ENCODE data around the gene THAP8. TPM values are rescaled to one million over a fixed set of nuclear protein-coding genes. Genes with fewer than 3 reads are reported as not detected.

The THAP8 gene
- total and polyA plus RNA-seq, 10 of the 15 experiments (the other 5 are each of a cell fraction or from before 2014, with no cell fraction given) = 0.24 to 4.4 (median 2.6) TPM

DNA sequence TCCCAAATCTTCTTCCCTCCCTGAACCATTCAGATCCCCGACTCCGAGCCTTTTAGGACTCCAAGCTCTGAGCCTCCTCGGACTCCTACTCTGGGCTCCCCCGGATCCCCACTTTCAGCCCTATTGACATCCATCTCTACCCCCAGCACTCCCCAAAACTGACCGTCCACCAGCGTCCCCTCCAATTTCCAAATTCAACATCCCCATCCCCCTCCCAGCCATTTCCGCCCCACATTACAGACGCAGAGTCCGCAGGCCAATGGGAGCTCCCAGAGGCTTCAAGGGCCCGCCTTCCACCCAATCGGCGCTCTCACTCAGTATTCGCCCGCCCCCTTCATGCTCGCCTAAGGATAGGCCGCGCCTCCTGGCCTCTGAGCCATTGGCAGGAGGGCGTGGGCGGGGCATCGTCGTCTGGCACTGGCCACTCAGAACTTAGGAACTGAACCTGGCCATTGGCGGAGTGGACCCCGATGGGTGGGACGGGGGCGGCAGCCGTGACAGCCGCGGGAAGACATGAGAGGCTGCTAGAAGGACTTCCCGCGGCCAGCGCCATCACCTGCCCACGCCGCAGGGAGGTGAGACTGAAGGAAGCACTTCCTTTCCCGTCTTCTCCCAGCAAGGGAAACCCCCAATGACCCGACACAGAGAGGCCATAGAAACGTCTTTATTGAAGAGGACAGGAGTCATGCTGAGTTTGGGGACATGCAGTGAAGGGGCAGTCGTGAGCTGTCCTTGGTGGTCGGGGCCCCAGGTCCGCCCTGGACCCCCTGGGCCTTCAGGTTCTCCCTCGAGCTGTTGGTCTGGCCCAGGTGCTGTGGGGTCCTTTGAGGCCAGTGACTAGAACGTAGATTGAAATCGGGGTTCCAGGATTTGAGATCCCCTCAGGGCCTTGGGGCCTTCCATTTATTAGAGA lies 39.8 kb downstream of the THAP8 start, which contains the start of gene ALKBH6 (continued):
- TF ChIP-seq, protein P1, sequence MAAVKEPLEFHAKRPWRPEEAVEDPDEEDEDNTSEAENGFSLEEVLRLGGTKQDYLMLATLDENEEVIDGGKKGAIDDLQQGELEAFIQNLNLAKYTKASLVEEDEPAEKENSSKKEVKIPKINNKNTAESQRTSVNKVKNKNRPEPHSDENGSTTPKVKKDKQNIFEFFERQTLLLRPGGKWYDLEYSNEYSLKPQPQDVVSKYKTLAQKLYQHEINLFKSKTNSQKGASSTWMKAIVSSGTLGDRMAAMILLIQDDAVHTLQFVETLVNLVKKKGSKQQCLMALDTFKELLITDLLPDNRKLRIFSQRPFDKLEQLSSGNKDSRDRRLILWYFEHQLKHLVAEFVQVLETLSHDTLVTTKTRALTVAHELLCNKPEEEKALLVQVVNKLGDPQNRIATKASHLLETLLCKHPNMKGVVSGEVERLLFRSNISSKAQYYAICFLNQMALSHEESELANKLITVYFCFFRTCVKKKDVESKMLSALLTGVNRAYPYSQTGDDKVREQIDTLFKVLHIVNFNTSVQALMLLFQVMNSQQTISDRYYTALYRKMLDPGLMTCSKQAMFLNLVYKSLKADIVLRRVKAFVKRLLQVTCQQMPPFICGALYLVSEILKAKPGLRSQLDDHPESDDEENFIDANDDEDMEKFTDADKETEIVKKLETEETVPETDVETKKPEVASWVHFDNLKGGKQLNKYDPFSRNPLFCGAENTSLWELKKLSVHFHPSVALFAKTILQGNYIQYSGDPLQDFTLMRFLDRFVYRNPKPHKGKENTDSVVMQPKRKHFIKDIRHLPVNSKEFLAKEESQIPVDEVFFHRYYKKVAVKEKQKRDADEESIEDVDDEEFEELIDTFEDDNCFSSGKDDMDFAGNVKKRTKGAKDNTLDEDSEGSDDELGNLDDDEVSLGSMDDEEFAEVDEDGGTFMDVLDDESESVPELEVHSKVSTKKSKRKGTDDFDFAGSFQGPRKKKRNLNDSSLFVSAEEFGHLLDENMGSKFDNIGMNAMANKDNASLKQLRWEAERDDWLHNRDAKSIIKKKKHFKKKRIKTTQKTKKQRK (IDR thresholded peaks at IDR 0.05; ENCODE audit: low read depth, low read length) = peak; percentile 86
- TF ChIP-seq ZNF622 (IDR thresholded peaks at IDR 0.05) = no peak
- TF ChIP-seq, protein P2, sequence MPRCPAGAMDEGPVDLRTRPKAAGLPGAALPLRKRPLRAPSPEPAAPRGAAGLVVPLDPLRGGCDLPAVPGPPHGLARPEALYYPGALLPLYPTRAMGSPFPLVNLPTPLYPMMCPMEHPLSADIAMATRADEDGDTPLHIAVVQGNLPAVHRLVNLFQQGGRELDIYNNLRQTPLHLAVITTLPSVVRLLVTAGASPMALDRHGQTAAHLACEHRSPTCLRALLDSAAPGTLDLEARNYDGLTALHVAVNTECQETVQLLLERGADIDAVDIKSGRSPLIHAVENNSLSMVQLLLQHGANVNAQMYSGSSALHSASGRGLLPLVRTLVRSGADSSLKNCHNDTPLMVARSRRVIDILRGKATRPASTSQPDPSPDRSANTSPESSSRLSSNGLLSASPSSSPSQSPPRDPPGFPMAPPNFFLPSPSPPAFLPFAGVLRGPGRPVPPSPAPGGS (IDR thresholded peaks at IDR 0.05; ENCODE audit: borderline replicate concordance, insufficient read depth, low read depth, low read length, poor library complexity, severe bottlenecking) = no peak
- peak; percentile 90 for TF ChIP-seq POLR2A (IDR thresholded peaks at IDR 0.05; ENCODE audit: low read depth, low read length)
- no peak for TF ChIP-seq SUZ12 (IDR thresholded peaks at IDR 0.05; ENCODE audit: unreplicated experiment)
- TF ChIP-seq, protein P3, sequence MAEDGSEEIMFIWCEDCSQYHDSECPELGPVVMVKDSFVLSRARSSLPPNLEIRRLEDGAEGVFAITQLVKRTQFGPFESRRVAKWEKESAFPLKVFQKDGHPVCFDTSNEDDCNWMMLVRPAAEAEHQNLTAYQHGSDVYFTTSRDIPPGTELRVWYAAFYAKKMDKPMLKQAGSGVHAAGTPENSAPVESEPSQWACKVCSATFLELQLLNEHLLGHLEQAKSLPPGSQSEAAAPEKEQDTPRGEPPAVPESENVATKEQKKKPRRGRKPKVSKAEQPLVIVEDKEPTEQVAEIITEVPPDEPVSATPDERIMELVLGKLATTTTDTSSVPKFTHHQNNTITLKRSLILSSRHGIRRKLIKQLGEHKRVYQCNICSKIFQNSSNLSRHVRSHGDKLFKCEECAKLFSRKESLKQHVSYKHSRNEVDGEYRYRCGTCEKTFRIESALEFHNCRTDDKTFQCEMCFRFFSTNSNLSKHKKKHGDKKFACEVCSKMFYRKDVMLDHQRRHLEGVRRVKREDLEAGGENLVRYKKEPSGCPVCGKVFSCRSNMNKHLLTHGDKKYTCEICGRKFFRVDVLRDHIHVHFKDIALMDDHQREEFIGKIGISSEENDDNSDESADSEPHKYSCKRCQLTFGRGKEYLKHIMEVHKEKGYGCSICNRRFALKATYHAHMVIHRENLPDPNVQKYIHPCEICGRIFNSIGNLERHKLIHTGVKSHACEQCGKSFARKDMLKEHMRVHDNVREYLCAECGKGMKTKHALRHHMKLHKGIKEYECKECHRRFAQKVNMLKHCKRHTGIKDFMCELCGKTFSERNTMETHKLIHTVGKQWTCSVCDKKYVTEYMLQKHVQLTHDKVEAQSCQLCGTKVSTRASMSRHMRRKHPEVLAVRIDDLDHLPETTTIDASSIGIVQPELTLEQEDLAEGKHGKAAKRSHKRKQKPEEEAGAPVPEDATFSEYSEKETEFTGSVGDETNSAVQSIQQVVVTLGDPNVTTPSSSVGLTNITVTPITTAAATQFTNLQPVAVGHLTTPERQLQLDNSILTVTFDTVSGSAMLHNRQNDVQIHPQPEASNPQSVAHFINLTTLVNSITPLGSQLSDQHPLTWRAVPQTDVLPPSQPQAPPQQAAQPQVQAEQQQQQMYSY (CRISPR knock-in tag; IDR thresholded peaks at IDR 0.05) = no peak
- TF ChIP-seq YBX1 (IDR thresholded peaks at IDR 0.05) = no peak
- peak; percentile 67 for TF ChIP-seq SMAD1 (IDR thresholded peaks at IDR 0.05; ENCODE audit: low read depth, partially characterized antibody)
- no peak for TF ChIP-seq MTA3 (IDR thresholded peaks at IDR 0.05; ENCODE audit: borderline replicate concordance, low read length)
- TF ChIP-seq, protein P4, sequence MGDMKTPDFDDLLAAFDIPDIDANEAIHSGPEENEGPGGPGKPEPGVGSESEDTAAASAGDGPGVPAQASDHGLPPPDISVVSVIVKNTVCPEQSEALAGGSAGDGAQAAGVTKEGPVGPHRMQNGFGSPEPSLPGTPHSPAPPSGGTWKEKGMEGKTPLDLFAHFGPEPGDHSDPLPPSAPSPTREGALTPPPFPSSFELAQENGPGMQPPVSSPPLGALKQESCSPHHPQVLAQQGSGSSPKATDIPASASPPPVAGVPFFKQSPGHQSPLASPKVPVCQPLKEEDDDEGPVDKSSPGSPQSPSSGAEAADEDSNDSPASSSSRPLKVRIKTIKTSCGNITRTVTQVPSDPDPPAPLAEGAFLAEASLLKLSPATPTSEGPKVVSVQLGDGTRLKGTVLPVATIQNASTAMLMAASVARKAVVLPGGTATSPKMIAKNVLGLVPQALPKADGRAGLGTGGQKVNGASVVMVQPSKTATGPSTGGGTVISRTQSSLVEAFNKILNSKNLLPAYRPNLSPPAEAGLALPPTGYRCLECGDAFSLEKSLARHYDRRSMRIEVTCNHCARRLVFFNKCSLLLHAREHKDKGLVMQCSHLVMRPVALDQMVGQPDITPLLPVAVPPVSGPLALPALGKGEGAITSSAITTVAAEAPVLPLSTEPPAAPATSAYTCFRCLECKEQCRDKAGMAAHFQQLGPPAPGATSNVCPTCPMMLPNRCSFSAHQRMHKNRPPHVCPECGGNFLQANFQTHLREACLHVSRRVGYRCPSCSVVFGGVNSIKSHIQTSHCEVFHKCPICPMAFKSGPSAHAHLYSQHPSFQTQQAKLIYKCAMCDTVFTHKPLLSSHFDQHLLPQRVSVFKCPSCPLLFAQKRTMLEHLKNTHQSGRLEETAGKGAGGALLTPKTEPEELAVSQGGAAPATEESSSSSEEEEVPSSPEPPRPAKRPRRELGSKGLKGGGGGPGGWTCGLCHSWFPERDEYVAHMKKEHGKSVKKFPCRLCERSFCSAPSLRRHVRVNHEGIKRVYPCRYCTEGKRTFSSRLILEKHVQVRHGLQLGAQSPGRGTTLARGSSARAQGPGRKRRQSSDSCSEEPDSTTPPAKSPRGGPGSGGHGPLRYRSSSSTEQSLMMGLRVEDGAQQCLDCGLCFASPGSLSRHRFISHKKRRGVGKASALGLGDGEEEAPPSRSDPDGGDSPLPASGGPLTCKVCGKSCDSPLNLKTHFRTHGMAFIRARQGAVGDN (IDR thresholded peaks at IDR 0.05) = no peak
- TF ChIP-seq MYC (IDR thresholded peaks at IDR 0.05; ENCODE audit: insufficient read depth, insufficient read length, insufficient replicate concordance, low read length, severe bottlenecking) = no peak
- TF ChIP-seq, protein P5, sequence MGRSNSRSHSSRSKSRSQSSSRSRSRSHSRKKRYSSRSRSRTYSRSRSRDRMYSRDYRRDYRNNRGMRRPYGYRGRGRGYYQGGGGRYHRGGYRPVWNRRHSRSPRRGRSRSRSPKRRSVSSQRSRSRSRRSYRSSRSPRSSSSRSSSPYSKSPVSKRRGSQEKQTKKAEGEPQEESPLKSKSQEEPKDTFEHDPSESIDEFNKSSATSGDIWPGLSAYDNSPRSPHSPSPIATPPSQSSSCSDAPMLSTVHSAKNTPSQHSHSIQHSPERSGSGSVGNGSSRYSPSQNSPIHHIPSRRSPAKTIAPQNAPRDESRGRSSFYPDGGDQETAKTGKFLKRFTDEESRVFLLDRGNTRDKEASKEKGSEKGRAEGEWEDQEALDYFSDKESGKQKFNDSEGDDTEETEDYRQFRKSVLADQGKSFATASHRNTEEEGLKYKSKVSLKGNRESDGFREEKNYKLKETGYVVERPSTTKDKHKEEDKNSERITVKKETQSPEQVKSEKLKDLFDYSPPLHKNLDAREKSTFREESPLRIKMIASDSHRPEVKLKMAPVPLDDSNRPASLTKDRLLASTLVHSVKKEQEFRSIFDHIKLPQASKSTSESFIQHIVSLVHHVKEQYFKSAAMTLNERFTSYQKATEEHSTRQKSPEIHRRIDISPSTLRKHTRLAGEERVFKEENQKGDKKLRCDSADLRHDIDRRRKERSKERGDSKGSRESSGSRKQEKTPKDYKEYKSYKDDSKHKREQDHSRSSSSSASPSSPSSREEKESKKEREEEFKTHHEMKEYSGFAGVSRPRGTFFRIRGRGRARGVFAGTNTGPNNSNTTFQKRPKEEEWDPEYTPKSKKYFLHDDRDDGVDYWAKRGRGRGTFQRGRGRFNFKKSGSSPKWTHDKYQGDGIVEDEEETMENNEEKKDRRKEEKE (IDR thresholded peaks at IDR 0.05) = no peak
